Stomach smooth muscle (tissue), 2 donors: ENCODE measurements around the gene CABLES2.
A peak's percentile ranks its signal among the peaks of the same experiment; 100 is the strongest.

Experiments
- H3K27ac ChIP-seq: one replicate; pipeline ENCODE4 v1.7.0; 2013; ENCODE audit warnings: mild to moderate bottlenecking, low read length, inconsistent platforms
- H3K27me3 ChIP-seq, 2 donors: one replicate each; pipeline ENCODE4 v1.7.0; 2013; ENCODE audit warnings: low read length in 2 of 2; ENCODE audit not compliant: insufficient read depth in 2 of 2, control insufficient read depth in 1 of 2
- H3K36me3 ChIP-seq, 2 donors: one replicate each; pipeline ENCODE4 v1.7.0; 2013; ENCODE audit warnings: low read length in 2 of 2; ENCODE audit not compliant: control insufficient read depth in 2 of 2, insufficient read depth in 2 of 2
- H3K4me1 ChIP-seq: one replicate; pipeline ENCODE4 v1.7.0; 2013; ENCODE audit warnings: low read length; ENCODE audit not compliant: control insufficient read depth, insufficient read depth
- H3K4me3 ChIP-seq, 2 donors: one replicate each; pipeline ENCODE4 v1.7.0; 2013; ENCODE audit warnings: low read length in 2 of 2
- H3K9ac ChIP-seq, 2 donors: one replicate each; pipeline ENCODE4 v1.7.0; 2013; ENCODE audit warnings: low read length in 2 of 2, mild to moderate bottlenecking in 1 of 2
- H3K9me3 ChIP-seq, 2 donors: one replicate each; pipeline ENCODE4 v1.7.0; 2013; ENCODE audit warnings: low read length in 2 of 2; ENCODE audit not compliant: control insufficient read depth in 2 of 2
- donor health status: healthy.
- donor health status: Pancreatic carcinoma.

The CABLES2 gene

GRCh38 chr20:62360854-62361798, 46.0 kb downstream of the CABLES2 start:
- peak overlapping the region; percentile 87 for H3K27ac ChIP-seq
- H3K4me3 ChIP-seq = peak overlapping the region in 1 of 2 donors; percentile 35
- H3K9me3 ChIP-seq = no peaks in the 10 kb centered on the region
- no peaks in the 10 kb centered on the region for H3K27me3 ChIP-seq
- H3K36me3 ChIP-seq = peaks cover 4% of the 10 kb centered on the region in 2 donors
- H3K4me1 ChIP-seq = peaks cover 96% of the 10 kb centered on the region
- H3K9ac ChIP-seq = peak overlapping the region in 1 of 2 donors; percentile 15

DNA sequence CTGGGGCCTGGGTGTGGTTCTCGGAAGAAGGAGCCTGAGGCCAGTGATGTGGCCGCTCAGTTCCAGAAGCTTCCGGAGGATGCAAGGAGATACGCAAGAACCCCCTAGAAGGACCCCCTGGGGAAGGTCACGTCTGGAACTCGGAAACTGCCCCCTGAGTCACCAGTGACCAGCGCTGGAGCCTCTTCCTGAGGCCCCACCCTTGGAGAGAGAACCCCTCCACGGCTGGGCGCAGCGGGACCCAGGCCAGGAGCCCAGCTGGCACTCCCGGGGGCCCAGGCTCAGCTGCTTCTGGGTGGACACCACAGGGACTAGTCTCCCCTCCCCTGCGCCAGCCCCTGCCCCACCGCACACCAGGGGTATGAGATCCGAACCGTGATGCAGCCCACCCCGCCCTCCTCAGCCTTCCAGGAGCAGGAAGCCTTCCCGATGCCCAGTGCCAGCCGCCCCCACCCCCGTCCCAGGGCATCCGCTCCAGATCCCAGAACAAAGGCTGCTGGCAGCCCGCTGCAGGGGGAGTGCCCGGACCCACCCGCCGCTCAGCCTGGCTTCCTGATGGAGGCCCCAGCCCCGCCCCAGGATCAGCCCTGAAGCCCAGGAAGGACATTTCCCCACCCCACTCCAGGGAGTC, 47.5 kb downstream of the CABLES2 start:
- Histone ChIP-seq H3K9ac (peak overlapping the region in 1 of 2 donors; percentile 21), H3K36me3 (peaks cover 4% of the 10 kb centered on the region in 2 donors), H3K27ac (peak overlapping the region; percentile 85), H3K4me3 (peak overlapping the region in 1 of 2 donors; percentile 64), H3K27me3 (no peaks in the 10 kb centered on the region), H3K9me3 (no peaks in the 10 kb centered on the region), H3K4me1 (peaks cover 96% of the 10 kb centered on the region)

GRCh38 chr20:62359043-62359490, 48.0 kb downstream of the CABLES2 start:
- Histone ChIP-seq H3K27me3 (no peaks in the 10 kb centered on the region), H3K9me3 (no peaks in the 10 kb centered on the region), H3K4me1 (peaks cover 96% of the 10 kb centered on the region), H3K4me3 (peak overlapping the region in 1 of 2 donors; percentile 64), H3K9ac (no peak overlapping the region), H3K27ac (peak overlapping the region; percentile 85), H3K36me3 (peaks cover 4% of the 10 kb centered on the region in 2 donors)

- Histone ChIP-seq H3K9ac (peak overlapping the region; percentile 15 to 21), H3K36me3 (peaks cover 4% of the 10 kb centered on the region in 2 donors), H3K27ac (peak overlapping the region; percentile 85), H3K4me1 (peaks cover 95% of the 10 kb centered on the region), H3K9me3 (no peaks in the 10 kb centered on the region), H3K27me3 (no peaks in the 10 kb centered on the region), H3K4me3 (peak overlapping the region; percentile 35 to 64)
These were observed 48.7 kb downstream of the CABLES2 start for GRCh38 chr20:62358171-62359042.

- H3K27ac ChIP-seq = peak overlapping the region; percentile 85
- no peaks in the 10 kb centered on the region for H3K9me3 ChIP-seq
- H3K9ac ChIP-seq = peak overlapping the region; percentile 13 to 32
- H3K4me1 ChIP-seq = peaks cover 95% of the 10 kb centered on the region
- H3K27me3 ChIP-seq = no peaks in the 10 kb centered on the region
- H3K36me3 ChIP-seq = peaks cover 4% of the 10 kb centered on the region in 2 donors
- peak overlapping the region in 1 of 2 donors; percentile 64 for H3K4me3 ChIP-seq
These were observed 49.4 kb downstream of the CABLES2 start for GRCh38 chr20:62357681-62358080.

DNA sequence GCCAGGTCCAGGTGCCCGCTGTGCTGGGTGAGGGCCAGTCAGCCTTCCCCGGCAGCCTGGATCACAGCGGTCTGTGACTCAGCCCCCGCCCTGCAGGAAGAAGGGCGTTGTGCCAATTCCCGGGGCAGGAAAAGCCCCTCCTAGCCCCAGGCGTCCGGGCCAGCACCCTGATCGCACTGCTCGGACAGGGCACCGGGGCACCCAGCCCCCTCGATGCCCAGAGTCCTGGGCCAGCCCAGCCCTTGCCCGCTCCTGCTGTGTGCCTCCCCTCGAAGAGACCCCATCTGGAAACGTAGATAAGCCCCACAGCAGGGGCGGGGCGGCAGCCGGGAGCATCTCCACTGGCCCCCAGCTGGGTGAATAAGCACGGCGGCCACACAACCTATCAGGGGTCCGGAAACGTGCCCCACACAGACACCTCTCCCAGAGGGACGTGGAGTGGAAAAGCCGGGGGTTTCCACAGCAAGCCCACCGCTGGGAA, 49.9 kb downstream of the CABLES2 start:
- peak overlapping the region; percentile 85 for H3K27ac ChIP-seq
- peaks cover 3 to 4% of the 10 kb centered on the region in 2 donors for H3K36me3 ChIP-seq
- H3K4me1 ChIP-seq = peaks cover 95% of the 10 kb centered on the region
- H3K9ac ChIP-seq = peak overlapping the region; percentile 5 to 32
- no peaks in the 10 kb centered on the region for H3K27me3 ChIP-seq
- H3K9me3 ChIP-seq = no peaks in the 10 kb centered on the region
- H3K4me3 ChIP-seq = peak overlapping the region; percentile 21 to 64

DNA sequence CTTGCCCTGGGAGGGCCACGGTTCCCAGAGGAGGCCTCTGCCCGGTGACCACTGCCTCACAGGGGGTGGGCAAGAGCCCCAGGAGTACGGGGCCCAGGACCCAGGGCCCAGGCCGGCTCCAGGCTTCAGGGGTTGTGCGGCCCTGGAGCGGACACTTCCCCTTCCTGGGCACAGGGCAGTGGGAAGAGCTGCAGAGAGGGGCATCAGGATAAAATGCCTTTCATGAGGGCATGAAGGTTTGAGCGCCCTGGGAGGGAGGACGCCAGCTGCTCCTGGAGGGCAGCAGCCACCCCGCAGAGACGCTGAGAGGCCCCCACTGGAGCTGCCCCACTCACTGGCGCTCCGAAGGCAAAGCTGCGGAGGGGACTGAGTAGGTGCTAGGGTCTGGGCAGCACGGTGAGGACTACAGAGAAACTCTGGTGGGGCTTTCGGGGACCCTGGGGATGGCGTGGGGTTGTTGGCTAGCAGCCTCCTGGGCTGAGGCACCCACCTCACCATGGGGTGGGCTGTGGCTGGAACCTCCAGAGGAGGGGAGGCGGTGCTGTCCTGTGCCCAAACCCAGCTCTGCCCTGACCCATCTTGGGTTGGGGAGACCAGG, 50.4 kb downstream of the CABLES2 start:
- Histone ChIP-seq H3K4me1 (peaks cover 91% of the 10 kb centered on the region), H3K9ac (peak overlapping the region in 1 of 2 donors; percentile 47)

GRCh38 chr20:62355878-62356588, 51.1 kb downstream of the CABLES2 start:
- H3K27me3 ChIP-seq = no peaks in the 10 kb centered on the region
- H3K4me1 ChIP-seq = peaks cover 84% of the 10 kb centered on the region
- peaks cover 4 to 6% of the 10 kb centered on the region in 2 donors for H3K36me3 ChIP-seq
- no peaks in the 10 kb centered on the region for H3K9me3 ChIP-seq
- peak overlapping the region; percentile 47 to 60 for H3K9ac ChIP-seq
- H3K27ac ChIP-seq = peak overlapping the region; percentile 85
- peak overlapping the region; percentile 7 to 64 for H3K4me3 ChIP-seq

More for the DNA sequence above, 50.4 kb downstream of the CABLES2 start:
- H3K9me3 ChIP-seq = no peaks in the 10 kb centered on the region
- no peaks in the 10 kb centered on the region for H3K27me3 ChIP-seq
- H3K4me3 ChIP-seq = peak overlapping the region; percentile 21 to 64
- peaks cover 0 to under 1% of the 10 kb centered on the region in 2 donors for H3K36me3 ChIP-seq
- H3K27ac ChIP-seq = peak overlapping the region; percentile 85

DNA sequence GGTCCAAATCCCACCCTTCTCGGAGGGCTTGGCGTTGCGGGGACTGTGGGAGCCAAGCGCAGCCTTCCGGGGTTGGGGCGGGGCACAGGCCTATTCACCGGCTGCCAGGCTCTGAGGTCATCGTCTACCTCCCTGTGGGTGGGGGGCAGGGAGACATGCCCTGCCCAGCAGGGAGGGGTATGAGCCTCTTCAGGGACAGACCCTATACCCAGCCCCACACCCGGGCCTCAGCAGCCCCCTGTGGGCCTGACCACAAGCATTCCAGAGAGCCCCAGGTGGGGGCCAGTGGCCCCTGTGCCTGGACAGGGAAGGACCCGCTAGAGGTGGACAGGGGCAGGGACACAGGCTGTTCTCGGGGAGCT, 51.6 kb downstream of the CABLES2 start:
- peaks cover 6 to 11% of the 10 kb centered on the region in 2 donors for H3K36me3 ChIP-seq
- H3K4me3 ChIP-seq = peak overlapping the region; percentile 7 to 64

More for the DNA sequence above, 51.6 kb downstream of the CABLES2 start:
- H3K4me1 ChIP-seq = peaks cover 82% of the 10 kb centered on the region
- peak overlapping the region; percentile 85 for H3K27ac ChIP-seq
- no peaks in the 10 kb centered on the region for H3K9me3 ChIP-seq
- no peaks in the 10 kb centered on the region for H3K27me3 ChIP-seq
- H3K9ac ChIP-seq = peak overlapping the region; percentile 47 to 60
